NT2/D1 (cell line): ENCODE results near the gene B4GALNT2.

Experiments used
- DNase-seq: peaks from one replicate; pipeline ENCODE4 v3.0.0-alpha.2; 2011; ENCODE audit warnings: low read depth, low spot score
- H3K27me3 ChIP-seq: 2 replicates; pipeline ENCODE4 v1.6.0; 2011; ENCODE audit warnings: mild to moderate bottlenecking; ENCODE audit not compliant: insufficient read length, insufficient read depth
- H3K36me3 ChIP-seq: 2 replicates; pipeline ENCODE4 v1.6.1; 2011; ENCODE audit warnings: mild to moderate bottlenecking, low read length, mixed read lengths; ENCODE audit not compliant: insufficient read depth, insufficient read length
- H3K4me1 ChIP-seq: 2 replicates; pipeline ENCODE4 v1.5.1; 2011; ENCODE audit not compliant: insufficient read depth, insufficient read length
- H3K4me3 ChIP-seq: 2 replicates; pipeline ENCODE4 v1.5.1; 2011; ENCODE audit warnings: low read depth; ENCODE audit not compliant: insufficient read length
- H3K9ac ChIP-seq: 2 replicates; pipeline ENCODE4 v1.6.0; 2011; ENCODE audit warnings: low read depth; ENCODE audit not compliant: insufficient read length
- H3K9me3 ChIP-seq: 2 replicates; pipeline ENCODE4 v1.5.1; 2011; ENCODE audit warnings: mild to moderate bottlenecking, low read length; ENCODE audit not compliant: insufficient read depth
- SUZ12 ChIP-seq: IDR thresholded peaks from 2 replicates; pipeline ENCODE4 v1.6.1; 2011; ENCODE audit not compliant: insufficient read length, insufficient read depth; ENCODE audit errors: extremely low read depth
- YY1 ChIP-seq: IDR thresholded peaks from 2 replicates; pipeline ENCODE4 v1.6.1; 2011; ENCODE audit not compliant: insufficient read length, insufficient read depth
- ZNF274 ChIP-seq: IDR thresholded peaks from 2 replicates; pipeline ENCODE4 v1.6.1; 2011; ENCODE audit warnings: mild to moderate bottlenecking, low read depth, low read length

Gene B4GALNT2

GRCh38 chr17:49224198-49224996, 91.8 kb downstream of the B4GALNT2 start:
- Histone ChIP-seq H3K36me3 (peaks cover 13% of the 10 kb centered on the region), H3K9me3 (no peaks in the 10 kb centered on the region), H3K9ac (peak overlapping the region; percentile 52), H3K4me3 (peak overlapping the region; percentile 40), H3K27me3 (peaks cover 47% of the 10 kb centered on the region), H3K4me1 (peaks cover 23% of the 10 kb centered on the region)
- TF ChIP-seq YY1 (no peak), SUZ12 (no peak), ZNF274 (no peak)
- no peak for DNase-seq

- peak overlapping the region; percentile 52 for H3K9ac ChIP-seq
- no peak for DNase-seq
- no peak for TF ChIP-seq SUZ12
- no peak for TF ChIP-seq ZNF274
- TF ChIP-seq YY1, result no peak
- H3K36me3 ChIP-seq, result peaks cover 9% of the 10 kb centered on the region
- H3K27me3 ChIP-seq, result peaks cover 53% of the 10 kb centered on the region
- peaks cover 23% of the 10 kb centered on the region for H3K4me1 ChIP-seq
- peak overlapping the region; percentile 40 for H3K4me3 ChIP-seq
- no peaks in the 10 kb centered on the region for H3K9me3 ChIP-seq
These were observed 92.4 kb downstream of the B4GALNT2 start for GRCh38 chr17:49224997-49225337.

- Histone ChIP-seq H3K9me3 (no peaks in the 10 kb centered on the region), H3K36me3 (peaks cover 5% of the 10 kb centered on the region), H3K4me3 (no peak overlapping the region), H3K4me1 (peaks cover 23% of the 10 kb centered on the region), H3K27me3 (peaks cover 59% of the 10 kb centered on the region), H3K9ac (no peak overlapping the region)
- no peak for TF ChIP-seq ZNF274
- no peak for TF ChIP-seq YY1
- TF ChIP-seq SUZ12, result no peak
- DNase-seq, result no peak
These were observed 93.1 kb downstream of the B4GALNT2 start for GRCh38 chr17:49225554-49226236.
